ENCODE data around the gene L1TD1. TPM values are rescaled to one million over a fixed set of nuclear protein-coding genes. Genes with fewer than 3 reads are reported as not detected.
"Not testable (repeated sequence)": the region's sequence is repeated elsewhere in the genome, so short reads cannot be mapped to it uniquely, and the experiment has no call there.

Gene L1TD1, protein sequence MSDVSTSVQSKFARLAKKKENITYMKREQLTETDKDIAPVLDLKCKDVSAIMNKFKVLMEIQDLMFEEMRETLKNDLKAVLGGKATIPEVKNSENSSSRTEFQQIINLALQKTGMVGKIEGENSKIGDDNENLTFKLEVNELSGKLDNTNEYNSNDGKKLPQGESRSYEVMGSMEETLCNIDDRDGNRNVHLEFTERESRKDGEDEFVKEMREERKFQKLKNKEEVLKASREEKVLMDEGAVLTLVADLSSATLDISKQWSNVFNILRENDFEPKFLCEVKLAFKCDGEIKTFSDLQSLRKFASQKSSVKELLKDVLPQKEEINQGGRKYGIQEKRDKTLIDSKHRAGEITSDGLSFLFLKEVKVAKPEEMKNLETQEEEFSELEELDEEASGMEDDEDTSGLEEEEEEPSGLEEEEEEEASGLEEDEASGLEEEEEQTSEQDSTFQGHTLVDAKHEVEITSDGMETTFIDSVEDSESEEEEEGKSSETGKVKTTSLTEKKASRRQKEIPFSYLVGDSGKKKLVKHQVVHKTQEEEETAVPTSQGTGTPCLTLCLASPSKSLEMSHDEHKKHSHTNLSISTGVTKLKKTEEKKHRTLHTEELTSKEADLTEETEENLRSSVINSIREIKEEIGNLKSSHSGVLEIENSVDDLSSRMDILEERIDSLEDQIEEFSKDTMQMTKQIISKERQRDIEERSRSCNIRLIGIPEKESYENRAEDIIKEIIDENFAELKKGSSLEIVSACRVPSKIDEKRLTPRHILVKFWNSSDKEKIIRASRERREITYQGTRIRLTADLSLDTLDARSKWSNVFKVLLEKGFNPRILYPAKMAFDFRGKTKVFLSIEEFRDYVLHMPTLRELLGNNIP
- 1 to 10 TPM; 3.1 to 7.2 (median 3.5) TPM for polyA plus RNA-seq (ENCODE audit: insufficient read length in 4 of 4)

DNA sequence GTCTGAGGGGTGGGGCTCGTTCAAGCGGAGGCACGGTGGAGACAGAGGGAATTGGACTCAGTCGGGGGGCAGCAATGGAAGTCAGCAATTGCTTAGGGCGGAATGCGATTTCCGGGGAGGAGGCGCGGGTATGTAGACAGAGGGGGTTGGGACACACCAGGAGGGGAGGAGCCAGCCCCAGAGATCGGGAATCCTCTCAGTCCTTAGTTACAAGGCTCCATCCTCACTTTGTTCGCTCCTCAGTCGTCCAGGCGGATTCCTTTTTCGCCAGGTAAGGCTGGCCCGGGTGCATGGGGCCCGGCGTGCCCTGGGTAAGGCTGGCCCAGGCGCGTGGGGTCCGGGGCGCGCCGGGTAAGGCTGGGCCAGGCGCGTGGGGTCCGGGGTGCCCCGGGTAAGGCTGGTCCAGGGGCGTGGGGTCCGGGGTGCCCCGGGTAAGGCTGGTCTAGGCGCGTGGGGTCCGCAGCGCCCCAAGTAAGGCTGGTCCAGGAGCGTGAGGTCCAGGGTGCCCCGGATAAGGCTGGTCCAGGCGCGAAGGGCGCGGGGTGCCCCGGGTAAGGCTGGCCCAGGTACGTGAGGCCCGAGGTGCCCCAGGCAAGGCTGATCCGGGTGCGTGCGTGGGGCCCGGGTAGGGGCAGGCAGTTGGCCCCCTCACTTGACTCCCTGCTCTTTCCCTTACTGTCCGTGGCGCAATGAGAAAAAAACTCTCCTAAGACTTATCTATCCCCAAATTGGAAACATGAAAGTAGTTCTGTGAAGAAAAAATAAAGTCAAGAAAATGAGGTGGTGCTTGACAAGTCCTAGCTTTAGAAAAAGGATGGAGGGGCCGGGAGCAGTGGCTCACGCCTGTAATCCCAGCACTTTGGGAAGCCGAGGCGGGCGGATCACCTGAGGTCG is at the start of gene L1TD1:
Gene L1TD1 (plus strand): TSS at position 199 of the 894 bp plus-strand sequence. CDS start 11,780 bp downstream, outside the sequence.
- DNase-seq (ENCODE audit: low read depth in 4 of 4, low spot score in 2 of 4), result peak in 1 of 4 donors; percentile 34

DNA sequence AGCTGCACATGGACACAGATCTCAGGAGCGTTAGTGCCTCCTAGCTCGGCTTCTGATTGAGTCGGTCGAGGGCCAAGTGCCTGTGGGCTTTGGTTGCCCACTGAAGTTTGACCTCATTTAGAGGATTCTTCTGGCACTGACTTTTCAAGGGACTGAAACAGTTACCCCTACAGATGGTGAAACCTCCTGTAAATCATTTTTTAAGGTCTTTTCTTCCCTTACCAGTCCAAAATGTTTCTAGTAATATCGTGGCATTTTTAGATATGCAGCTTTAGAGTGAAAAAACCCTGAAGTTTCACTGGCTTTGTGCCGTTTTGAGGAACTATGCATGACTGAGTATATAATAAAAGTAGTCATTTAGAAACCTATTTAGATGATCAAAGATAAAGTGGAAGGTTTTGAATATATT is 34.7 kb upstream of the L1TD1 start:
- no peak for DNase-seq (ENCODE audit: low read depth in 4 of 4, low spot score in 2 of 4)

DNA sequence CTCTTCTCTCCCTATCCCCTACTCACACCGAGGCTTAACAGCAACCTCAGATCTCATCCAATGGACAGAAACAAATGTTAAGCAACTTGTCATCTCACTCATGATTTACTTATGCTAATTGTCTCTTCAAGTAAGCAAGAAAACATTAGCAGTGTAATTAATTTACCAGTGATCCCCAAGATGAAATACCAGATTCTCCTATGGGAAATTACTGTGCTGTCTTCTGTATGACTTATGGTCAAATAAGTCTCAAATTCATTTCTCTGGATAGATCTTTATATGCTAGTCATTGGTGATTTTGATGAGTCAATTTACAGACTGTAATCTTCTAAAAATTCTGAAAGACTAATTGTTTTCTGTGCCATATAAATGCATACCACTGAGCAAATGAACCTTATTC is 32.9 kb upstream of the L1TD1 start:
- DNase-seq (ENCODE audit: low read depth in 4 of 4, low spot score in 2 of 4), result no peak

DNA sequence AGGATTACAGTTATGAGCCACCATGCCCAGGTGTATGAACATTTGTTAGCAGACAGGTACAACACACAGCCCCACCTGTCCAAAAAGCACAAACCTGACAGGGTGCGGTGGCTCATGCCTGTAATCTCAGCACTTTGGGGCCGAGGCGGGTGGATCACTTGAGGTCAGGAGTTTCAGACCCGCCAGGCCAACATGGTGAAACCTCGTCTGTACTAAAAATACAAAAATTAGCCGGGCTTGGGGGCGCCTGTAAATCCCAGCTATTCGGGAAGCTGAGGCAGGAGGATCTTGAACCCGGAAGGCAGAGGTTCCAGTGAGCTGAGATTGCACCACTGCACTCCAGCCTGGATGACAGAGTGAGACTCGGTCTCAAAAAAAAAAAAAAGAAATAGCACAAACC is 24.3 kb upstream of the L1TD1 start:
- DNase-seq (ENCODE audit: low read depth in 4 of 4, low spot score in 2 of 4), result not testable (repeated sequence)

DNA sequence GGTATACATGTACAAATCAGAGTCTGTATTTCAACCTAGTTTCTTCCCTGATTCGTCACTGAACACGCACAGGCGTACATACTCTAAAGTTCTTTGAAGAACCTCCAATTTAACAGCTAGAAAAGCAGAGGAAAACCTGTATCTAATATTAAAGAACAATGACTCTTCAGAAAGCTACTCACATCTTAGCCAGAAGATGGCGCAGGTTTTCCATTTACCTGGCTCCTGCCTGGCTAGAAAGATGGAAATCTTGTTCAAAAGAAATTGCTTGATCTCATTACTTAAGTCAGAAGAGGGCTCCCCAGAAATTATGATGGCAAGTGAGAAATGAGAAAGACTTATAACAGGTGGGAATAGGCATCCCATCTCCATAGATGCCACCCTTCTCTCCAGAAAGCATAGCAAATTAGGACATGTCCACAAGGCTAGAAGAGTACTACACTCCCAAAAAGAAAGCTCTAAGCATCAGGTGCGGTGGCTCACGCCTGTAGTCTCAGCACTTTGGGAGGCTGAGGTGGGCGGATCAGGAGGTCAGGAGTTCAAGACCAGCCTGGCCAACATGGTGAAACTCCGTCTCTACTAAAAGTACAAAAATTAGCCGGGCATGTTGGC is 19.0 kb upstream of the L1TD1 start:
- DNase-seq (ENCODE audit: low read depth in 4 of 4, low spot score in 2 of 4), result peak in 1 of 4 donors; percentile 50

DNA sequence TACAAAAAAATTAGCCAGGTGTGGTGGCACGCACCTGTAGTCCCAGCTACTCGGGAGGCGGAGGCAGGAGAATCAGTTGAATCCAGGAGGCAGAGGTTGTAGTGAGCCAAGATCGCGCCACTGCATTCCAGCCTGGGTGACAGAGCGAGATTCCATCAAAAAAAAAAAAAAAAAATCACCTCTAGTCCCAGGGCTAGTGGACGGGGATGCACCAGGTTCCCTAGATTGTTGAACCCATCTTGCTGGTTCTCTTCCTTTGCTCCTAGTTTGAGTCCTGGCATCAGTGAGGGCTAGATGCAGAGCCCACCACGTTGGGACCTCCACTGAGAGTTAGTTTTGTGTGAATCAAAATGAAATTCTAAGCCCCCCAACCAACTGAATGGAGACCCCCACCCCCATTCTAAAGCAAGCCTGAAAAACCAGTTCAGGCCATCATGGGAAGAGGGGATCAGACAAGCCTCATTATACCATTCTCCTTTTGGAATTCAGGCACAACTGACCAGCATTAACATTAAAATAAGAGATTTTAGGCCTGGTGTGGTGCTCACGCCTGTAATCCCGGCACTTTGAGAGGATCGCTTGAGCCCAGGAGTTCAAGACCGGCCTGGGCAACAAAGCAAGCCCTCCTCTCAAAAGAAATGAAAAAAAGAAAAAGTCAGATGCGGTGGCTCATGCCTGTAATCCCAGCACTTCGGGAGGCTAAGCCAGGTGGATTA is 17.9 kb upstream of the L1TD1 start:
- no peak for DNase-seq (ENCODE audit: low read depth in 4 of 4, low spot score in 2 of 4)

DNA sequence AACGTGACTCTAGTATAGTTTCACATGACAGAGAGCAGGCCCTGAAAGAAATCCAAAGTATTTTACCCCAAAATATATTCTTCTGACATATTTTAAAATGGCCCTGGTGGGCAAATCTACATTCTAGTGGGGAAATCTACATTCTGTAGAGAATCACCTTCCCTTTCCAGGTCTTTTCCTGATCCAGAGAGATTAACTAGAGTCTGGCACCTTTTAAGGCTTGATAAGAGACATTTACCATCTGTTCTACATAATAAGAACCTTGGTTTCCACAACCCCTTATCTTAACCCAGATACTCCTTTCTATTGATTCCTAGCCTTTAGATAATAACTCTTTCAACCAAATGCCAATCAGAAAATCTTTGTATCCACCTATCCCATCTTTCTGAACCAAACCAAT is 17.0 kb upstream of the L1TD1 start:
- DNase-seq (ENCODE audit: low read depth in 4 of 4, low spot score in 2 of 4), result no peak

DNA sequence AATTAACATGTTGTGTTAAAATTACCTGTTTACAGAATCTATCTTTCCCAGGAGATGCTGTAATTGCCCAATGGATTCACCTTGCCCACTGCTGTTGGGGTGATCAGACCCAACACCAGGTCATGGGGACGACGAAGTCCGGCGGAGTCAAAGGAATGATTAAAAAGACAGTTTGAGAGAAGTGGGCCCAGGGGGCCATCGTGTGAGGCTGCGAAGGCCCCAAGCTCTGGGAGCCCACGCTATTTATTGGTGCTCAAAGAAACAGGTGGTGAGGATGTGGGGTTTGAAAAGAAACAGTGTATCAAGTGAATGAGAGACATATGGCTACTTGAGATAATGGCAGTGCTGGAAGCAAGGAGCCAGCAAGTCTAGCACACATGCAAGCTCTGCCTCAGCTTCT is 16.3 kb upstream of the L1TD1 start:
- no peak for DNase-seq (ENCODE audit: low read depth in 4 of 4, low spot score in 2 of 4)

DNA sequence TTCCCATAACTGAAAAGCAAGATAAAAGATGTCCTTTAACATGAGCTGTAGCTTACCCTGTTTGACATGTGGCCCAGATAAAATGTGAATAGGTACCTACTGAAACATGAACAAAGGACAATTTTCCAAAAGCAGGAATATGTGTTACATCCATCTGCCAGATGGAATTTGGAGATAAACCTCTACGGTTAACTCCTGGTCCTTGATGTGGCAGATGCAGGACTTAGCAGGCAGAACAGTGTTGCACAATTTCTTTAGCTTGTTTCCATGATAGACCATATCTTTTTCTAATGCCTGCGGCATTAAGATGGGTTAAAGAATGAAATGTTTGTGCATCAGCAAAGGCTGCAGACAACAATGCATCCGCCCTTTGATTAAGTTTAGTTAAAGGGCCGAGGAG is 14.6 kb upstream of the L1TD1 start:
- DNase-seq (ENCODE audit: low read depth in 4 of 4, low spot score in 2 of 4), result not testable (repeated sequence)

DNA sequence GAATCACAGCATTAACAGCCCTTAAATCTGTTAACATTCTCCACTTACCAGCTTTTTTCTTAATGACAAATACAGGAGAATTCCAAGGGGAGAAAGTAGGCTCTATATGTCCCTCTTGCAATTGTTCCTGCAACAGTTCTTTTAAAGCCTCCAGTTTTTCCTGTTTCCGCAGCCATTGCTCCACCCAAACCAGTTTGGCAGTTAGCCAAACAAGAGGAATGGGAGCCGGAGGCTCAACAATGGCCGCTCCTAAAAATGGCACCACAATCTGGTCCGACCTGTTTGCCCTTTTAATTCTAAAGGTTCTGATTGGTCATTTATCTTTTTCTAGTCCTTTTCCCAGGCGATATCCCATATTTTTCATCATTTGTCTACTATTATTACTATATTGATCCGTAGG is 14.0 kb upstream of the L1TD1 start:
- DNase-seq (ENCODE audit: low read depth in 4 of 4, low spot score in 2 of 4), result no peak

DNA sequence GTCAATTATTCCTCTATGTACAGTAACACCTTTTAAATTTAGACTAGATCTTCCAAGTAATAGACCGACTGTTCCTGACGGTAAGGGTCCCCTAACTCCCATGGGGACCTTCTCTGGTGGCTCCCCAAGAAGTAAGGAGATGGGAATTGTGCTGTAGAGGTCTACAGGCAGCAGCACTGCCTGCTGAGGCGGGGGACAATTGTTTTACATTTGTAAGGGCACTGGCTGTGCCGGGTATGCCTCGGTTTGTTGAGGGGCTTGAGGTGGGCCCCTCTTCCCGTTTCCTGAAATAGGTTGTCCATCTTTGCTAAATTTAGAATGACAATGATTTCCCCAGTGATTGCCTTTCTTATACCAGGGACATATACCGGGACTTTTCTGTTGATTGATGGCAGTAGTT is 13.1 kb upstream of the L1TD1 start:
- DNase-seq (ENCODE audit: low read depth in 4 of 4, low spot score in 2 of 4), result no peak

DNA sequence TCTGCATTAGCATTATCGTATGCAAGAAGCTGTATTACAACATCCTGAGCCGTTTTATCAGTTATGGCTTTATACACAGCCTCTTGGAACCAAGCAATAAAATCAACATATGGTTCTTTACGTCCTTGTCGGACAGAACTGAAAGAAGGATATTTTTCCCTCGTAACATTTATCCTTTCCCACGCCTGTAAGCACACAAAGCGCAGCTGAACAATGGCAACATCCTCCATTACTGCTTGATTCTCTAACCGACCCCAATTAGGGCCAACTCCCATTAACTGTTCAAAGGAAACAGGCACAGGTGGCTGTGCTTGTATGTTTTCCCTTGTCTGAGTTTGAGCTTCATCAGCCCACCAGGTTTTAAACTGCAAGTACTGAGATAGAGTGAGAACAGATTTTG is 12.5 kb upstream of the L1TD1 start:
- not testable (repeated sequence) for DNase-seq (ENCODE audit: low read depth in 4 of 4, low spot score in 2 of 4)

DNA sequence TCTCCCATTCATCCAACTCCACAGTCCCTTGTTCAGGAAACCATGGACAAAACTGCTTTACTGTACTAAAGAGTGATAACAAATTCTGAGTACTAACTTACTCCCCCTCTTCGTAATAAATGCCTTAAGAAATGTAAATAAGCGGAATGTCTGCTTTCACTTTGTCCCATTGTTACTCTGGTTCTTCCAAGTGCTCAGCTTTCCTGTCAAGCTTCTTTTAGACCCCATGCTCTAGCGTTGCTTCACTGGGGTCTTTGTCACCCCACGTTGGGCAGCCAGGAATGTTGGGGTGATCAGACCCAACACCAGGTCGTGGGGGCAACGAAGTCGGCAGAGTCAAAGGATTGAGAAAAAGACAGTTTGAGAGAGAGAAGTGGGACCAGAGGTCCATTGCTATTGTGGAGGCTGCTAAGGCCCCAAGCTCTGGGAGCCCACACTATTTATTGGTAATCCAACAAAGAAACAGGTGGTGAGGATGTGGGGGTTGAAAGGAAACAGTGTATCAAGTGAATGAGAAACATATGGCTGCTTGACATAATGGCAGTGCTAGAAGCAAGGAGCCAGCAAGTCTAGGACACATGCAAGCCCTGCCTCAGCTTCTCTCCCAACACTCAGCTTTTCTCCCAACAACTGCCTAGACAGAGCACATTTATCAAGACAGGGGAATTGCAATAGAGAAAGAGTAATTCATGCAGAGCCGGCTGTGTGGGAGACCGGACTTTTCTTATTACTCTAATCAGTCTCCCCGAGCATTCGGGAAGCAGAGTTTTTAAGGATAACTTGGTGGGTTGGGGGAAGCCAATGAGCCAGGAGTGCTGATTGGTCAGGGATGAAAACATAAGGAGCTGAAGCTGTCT is 11.3 kb upstream of the L1TD1 start:
- not testable (repeated sequence) for DNase-seq (ENCODE audit: low read depth in 4 of 4, low spot score in 2 of 4)

DNA sequence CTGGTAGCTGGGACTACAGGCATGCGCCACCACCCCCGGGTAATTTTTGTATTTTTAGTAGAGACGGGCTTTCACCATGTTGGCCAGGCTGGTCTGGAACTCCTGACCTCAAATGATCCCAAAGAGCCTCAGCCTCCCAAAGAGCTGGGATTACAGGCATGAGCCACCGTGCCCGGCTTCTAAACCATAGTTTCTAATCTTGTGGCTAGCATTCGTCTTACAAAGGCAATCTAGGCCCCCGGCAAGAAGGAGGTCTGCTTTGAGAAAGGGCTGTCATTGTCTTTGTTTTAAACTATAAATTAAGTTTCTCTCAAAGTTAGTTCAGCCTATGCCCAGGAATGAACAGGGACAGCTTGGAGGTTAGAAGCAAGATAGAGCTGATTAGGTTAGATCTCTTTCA is 10.3 kb upstream of the L1TD1 start:
- no peak for DNase-seq (ENCODE audit: low read depth in 4 of 4, low spot score in 2 of 4)

DNA sequence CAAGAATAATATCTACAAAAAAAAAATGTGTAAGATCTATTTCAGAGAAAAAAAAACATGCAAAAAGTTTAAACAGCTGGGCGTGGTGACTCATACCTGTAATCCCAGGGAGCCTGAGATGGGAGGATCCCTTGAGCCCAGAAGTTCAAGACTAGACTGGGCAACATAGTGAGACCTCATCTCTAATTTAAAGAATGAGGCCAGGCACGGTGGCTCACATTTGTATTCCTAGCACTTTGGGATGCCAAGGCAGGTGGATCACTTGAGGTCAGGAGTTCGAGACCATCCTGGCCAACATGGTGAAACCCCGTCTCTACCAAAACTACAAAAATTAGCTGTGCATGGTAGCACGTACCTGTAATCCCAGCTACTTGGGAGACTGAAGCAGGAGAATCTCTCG is 9.4 kb upstream of the L1TD1 start:
- DNase-seq (ENCODE audit: low read depth in 4 of 4, low spot score in 2 of 4), result not testable (repeated sequence)

DNA sequence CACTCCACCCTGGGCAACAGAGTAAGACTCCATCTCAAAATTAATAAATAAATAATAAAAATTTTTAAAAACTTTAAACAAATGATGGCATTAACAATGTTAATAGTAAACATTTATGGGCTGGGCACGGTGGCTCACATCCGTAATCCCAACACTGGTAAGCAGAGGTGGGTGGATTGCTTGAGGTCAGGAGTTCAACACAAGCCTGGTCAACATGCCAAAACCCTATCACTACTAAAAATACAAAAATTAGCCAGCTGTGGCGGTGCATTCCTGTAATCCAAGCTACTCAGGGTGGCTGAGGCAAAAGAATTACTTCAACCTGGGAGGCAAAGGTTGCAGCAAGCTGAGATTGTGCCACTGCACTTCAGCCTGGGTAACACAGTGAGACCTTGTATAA is 9.0 kb upstream of the L1TD1 start:
- DNase-seq (ENCODE audit: low read depth in 4 of 4, low spot score in 2 of 4), result no peak

DNA sequence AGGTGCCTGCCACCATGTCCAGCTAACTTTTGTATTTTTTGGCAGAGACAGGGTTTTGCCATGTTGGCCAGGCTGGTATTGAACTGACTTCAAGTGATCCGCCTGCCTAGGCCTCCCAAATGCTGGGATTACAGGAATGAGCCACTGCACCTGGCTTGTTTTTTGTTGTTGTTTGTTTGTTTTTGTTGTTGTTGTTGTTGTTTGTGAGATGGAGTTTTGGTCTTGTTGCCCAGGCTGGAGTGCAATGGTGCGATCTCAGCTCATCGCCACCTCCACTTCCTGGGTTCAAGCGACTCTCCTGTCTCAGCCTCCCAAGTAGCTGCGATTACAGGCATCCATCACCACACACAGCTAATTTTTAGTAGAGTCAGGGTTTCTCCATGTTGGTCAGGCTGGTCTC is 7.1 kb upstream of the L1TD1 start:
- DNase-seq (ENCODE audit: low read depth in 4 of 4, low spot score in 2 of 4), result no peak

DNA sequence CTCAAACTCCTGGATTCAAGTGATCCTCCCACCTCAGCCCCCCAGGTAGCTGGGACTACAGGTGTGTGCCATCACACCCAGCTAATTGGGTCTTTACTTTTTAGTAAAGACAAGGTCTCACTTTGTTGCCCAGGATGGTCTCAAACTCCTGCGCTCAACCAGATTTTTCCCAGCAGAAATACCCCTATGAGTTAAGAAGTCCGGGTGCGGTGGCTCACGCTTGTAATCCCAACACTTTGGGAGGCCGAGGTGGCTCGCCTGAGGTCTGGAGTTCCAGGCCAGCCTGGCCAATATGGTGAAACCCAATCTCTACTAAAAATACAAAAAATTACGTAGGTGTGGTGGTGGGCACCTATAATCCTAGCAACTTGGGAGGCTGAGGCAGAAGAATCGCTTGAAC is 6.5 kb upstream of the L1TD1 start:
- DNase-seq (ENCODE audit: low read depth in 4 of 4, low spot score in 2 of 4), result no peak
